HG02610 (cell line): Measurements from ENCODE around the gene BCDIN3D.
"Not testable (repeated sequence)": the region's sequence is repeated elsewhere in the genome, so short reads cannot be mapped to it uniquely, and the experiment has no call there.

ENCODE experiments used
- ATAC-seq: cut with Tn5 transposase; IDR thresholded peaks from one replicate; pipeline ENCODE4 v1.9.1; 2021; ENCODE audit warnings: mild to moderate bottlenecking, moderate library complexity; ENCODE audit not compliant: unreplicated experiment

The BCDIN3D gene

GRCh38 chr12:49878021-49878420, 35.1 kb upstream of the BCDIN3D start:
- no peak for ATAC-seq

- ATAC-seq, result no peak
Measured at GRCh38 chr12:49877066-49877465, 34.2 kb upstream of the BCDIN3D start.

GRCh38 chr12:49876070-49876469, 33.2 kb upstream of the BCDIN3D start:
- no peak for ATAC-seq

GRCh38 chr12:49875115-49875720, 32.3 kb upstream of the BCDIN3D start:
- ATAC-seq, result no peak

- no peak for ATAC-seq
Measured at GRCh38 chr12:49874142-49874897, 31.4 kb upstream of the BCDIN3D start.

- ATAC-seq, result no peak
Measured at GRCh38 chr12:49873361-49873934, 30.5 kb upstream of the BCDIN3D start.

- no peak for ATAC-seq
Measured at GRCh38 chr12:49872781-49873181, 29.9 kb upstream of the BCDIN3D start.

- ATAC-seq, result no peak
Measured at GRCh38 chr12:49872381-49872780, 29.5 kb upstream of the BCDIN3D start.

- ATAC-seq, result not testable (repeated sequence)
Measured at GRCh38 chr12:49871811-49872251, 28.9 kb upstream of the BCDIN3D start.

GRCh38 chr12:49871263-49871561, 28.3 kb upstream of the BCDIN3D start:
- no peak for ATAC-seq

- ATAC-seq, result no peak
Measured at GRCh38 chr12:49870501-49871262, 27.8 kb upstream of the BCDIN3D start.

- no peak for ATAC-seq
Measured at GRCh38 chr12:49869816-49870500, 27.1 kb upstream of the BCDIN3D start.

- ATAC-seq, result no peak
Measured at GRCh38 chr12:49868952-49869815, 26.3 kb upstream of the BCDIN3D start.

- no peak for ATAC-seq
Measured at GRCh38 chr12:49868449-49868848, 25.5 kb upstream of the BCDIN3D start.

GRCh38 chr12:49867570-49868341, 24.9 kb upstream of the BCDIN3D start:
- ATAC-seq, result no peak

GRCh38 chr12:49866859-49867569, 24.1 kb upstream of the BCDIN3D start:
- ATAC-seq, result no peak

GRCh38 chr12:49865782-49866135, 22.9 kb upstream of the BCDIN3D start:
- ATAC-seq, result no peak

- no peak for ATAC-seq
Measured at GRCh38 chr12:49865109-49865781, 22.3 kb upstream of the BCDIN3D start.

GRCh38 chr12:49864798-49865090, 21.8 kb upstream of the BCDIN3D start:
- no peak for ATAC-seq
